Activated CD8-positive, alpha-beta T cell treated with anti-CD3 and anti-CD28 coated beads for 36 hours (primary cell): ENCODE data around the gene HNRNPA2B1. TPM values are rescaled to one million over a fixed set of nuclear protein-coding genes. Genes with fewer than 3 reads are reported as not detected.
A peak's percentile ranks its signal among the peaks of the same experiment; 100 is the strongest.

Source experiments
- ATAC-seq: fragments of 200-7000 bp; cut with Tn5 transposase; one replicate; pipeline ENCODE4 v1.10.0; 2021; ENCODE audit warnings: mild to moderate bottlenecking, moderate library complexity
- CTCF ChIA-PET: fragments of 350-600 bp; sonication (Branson Sonifier 250); formaldehyde crosslinking; loops from one replicate; lab custom pipeline; 2021; ENCODE audit warnings: antibody characterized with exemption; lab: Charles Lee
- POLR2A ChIA-PET: fragments of 350-600 bp; sonication (Branson Sonifier 250); formaldehyde crosslinking; loops from one replicate; lab custom pipeline; 2021; ENCODE audit warnings: antibody characterized with exemption; lab: Charles Lee
- DNase-seq: peaks from one replicate; pipeline ENCODE4 v3.0.0-alpha.2; 2020
- H3K27ac Mint-ChIP-seq: one replicate; pipeline ENCODE4 v1.8.0; 2021; ENCODE audit warnings: mild to moderate bottlenecking, mixed read lengths
- H3K27me3 Mint-ChIP-seq: one replicate; pipeline ENCODE4 v1.8.0; 2021; ENCODE audit warnings: mixed read lengths
- H3K36me3 Mint-ChIP-seq: one replicate; pipeline ENCODE4 v1.8.0; 2021; ENCODE audit warnings: low read depth, mixed read lengths
- H3K4me1 Mint-ChIP-seq: one replicate; pipeline ENCODE4 v1.8.0; 2021; ENCODE audit warnings: low read depth, mixed read lengths
- H3K4me3 Mint-ChIP-seq: one replicate; pipeline ENCODE4 v1.8.0; 2021; ENCODE audit warnings: mild to moderate bottlenecking, moderate library complexity, mixed read lengths
- H3K9me3 Mint-ChIP-seq: one replicate; pipeline ENCODE4 v1.8.0; 2021; ENCODE audit warnings: mixed read lengths
- CTCF ChIP-seq: fragments of 200-600 bp; IDR thresholded peaks from one replicate; pipeline ENCODE4 v1.8.0; 2022; ENCODE audit warnings: antibody characterized with exemption, mild to moderate bottlenecking
- intact Hi-C: fragments of 100-400 bp; cut with micrococcal nuclease; formaldehyde crosslinking; loops from one replicate; pipeline ENCODE4 v1.10.0; 2022
- total RNA-seq, 2 experiments: library from RNA; stranded (reverse); gene quantifications; one replicate each; pipeline ENCODE4 v1.2.3, GENCODE V29; 2021

Gene HNRNPA2B1
- total RNA-seq, 2 experiments from 2014 or later, result 871 to 893 TPM

- H3K4me3 Mint-ChIP-seq, result no peak overlapping the region
- no peak overlapping the region for H3K27ac Mint-ChIP-seq
- ChIA-PET POLR2A (interaction anchor here (1.5 kb wide), 1 partner anchor 17 kb away, joined by 3 read pairs; no protein-coding TSS in a partner anchor), CTCF (interaction anchor here (1.0 to 1.3 kb wide), 2 partner anchors 47 to 128 kb away, joined by 3 read pairs; no protein-coding TSS in a partner anchor)
- no peaks in the 10 kb centered on the region for H3K9me3 Mint-ChIP-seq
- DNase-seq (no peak), ATAC-seq (no peak)
- peaks cover 4% of the 10 kb centered on the region for H3K4me1 Mint-ChIP-seq
- no peaks in the 10 kb centered on the region for H3K36me3 Mint-ChIP-seq
- intact Hi-C loops, result no loop called here
- H3K27me3 Mint-ChIP-seq, result no peaks in the 10 kb centered on the region
- TF ChIP-seq CTCF, result no peak
Observed at GRCh38 chr7:26237035-26237807, 36.7 kb upstream of the HNRNPA2B1 start.

- no peaks in the 10 kb centered on the region for H3K36me3 Mint-ChIP-seq
- CTCF ChIA-PET, result no interaction called here
Observed at GRCh38 chr7:26233902-26234511, 33.5 kb upstream of the HNRNPA2B1 start.

GRCh38 chr7:26227987-26228386, 27.4 kb upstream of the HNRNPA2B1 start:
- DNase-seq (no peak), ATAC-seq (no peak)
- H3K27me3 Mint-ChIP-seq, result peaks cover 3% of the 10 kb centered on the region
- CTCF ChIA-PET, result no interaction called here
- TF ChIP-seq CTCF, result no peak
- intact Hi-C loops, result no loop called here
- no peaks in the 10 kb centered on the region for H3K36me3 Mint-ChIP-seq
- H3K27ac Mint-ChIP-seq, result no peak overlapping the region
- H3K4me1 Mint-ChIP-seq, result no peaks in the 10 kb centered on the region
- POLR2A ChIA-PET, result no interaction called here
- no peaks in the 10 kb centered on the region for H3K9me3 Mint-ChIP-seq
- H3K4me3 Mint-ChIP-seq, result no peak overlapping the region

More at GRCh38 chr7:26233902-26234511, 33.5 kb upstream of the HNRNPA2B1 start:
- H3K9me3 Mint-ChIP-seq, result no peaks in the 10 kb centered on the region
- no peaks in the 10 kb centered on the region for H3K27me3 Mint-ChIP-seq
- DNase-seq (no peak), ATAC-seq (no peak)
- H3K4me3 Mint-ChIP-seq, result no peak overlapping the region
- no peak overlapping the region for H3K27ac Mint-ChIP-seq
- TF ChIP-seq CTCF, result no peak
- POLR2A ChIA-PET, result no interaction called here
- intact Hi-C loops, result no loop called here
- H3K4me1 Mint-ChIP-seq, result peaks cover 4% of the 10 kb centered on the region

- no peak overlapping the region for H3K4me3 Mint-ChIP-seq
- CTCF ChIA-PET, result interaction anchor here (1.1 kb wide), 1 partner anchor 14 kb away, joined by 3 read pairs; no protein-coding TSS in a partner anchor
- POLR2A ChIA-PET, result no interaction called here
- H3K4me1 Mint-ChIP-seq, result no peaks in the 10 kb centered on the region
- TF ChIP-seq CTCF, result no peak
- peaks cover 3% of the 10 kb centered on the region for H3K27me3 Mint-ChIP-seq
- intact Hi-C loops, result no loop called here
- ATAC-seq (no peak), DNase-seq (no peak)
- H3K9me3 Mint-ChIP-seq, result no peaks in the 10 kb centered on the region
- no peak overlapping the region for H3K27ac Mint-ChIP-seq
- no peaks in the 10 kb centered on the region for H3K36me3 Mint-ChIP-seq
Observed at GRCh38 chr7:26224359-26224758, 23.8 kb upstream of the HNRNPA2B1 start.

- CTCF ChIA-PET, result no interaction called here
- POLR2A ChIA-PET, result interaction anchor here (0.8 to 2.0 kb wide), 2 partner anchors 9 to 16 kb away, joined by 3 to 9 read pairs; partner anchors contain the start of genes CBX3 and HNRNPA2B1
- intact Hi-C loops, result no loop called here
- no peaks in the 10 kb centered on the region for H3K27me3 Mint-ChIP-seq
- no peaks in the 10 kb centered on the region for H3K9me3 Mint-ChIP-seq
- H3K4me3 Mint-ChIP-seq, result no peak overlapping the region
- peak; percentile 47 for ATAC-seq
- peaks cover 23% of the 10 kb centered on the region for H3K4me1 Mint-ChIP-seq
- no peak overlapping the region for H3K27ac Mint-ChIP-seq
- no peak for TF ChIP-seq CTCF
- DNase-seq, result no peak
- peaks cover 29% of the 10 kb centered on the region for H3K36me3 Mint-ChIP-seq
Observed at GRCh38 chr7:26216049-26216448, 15.5 kb upstream of the HNRNPA2B1 start.
